B cell (primary cell): ENCODE measurements around the gene NWD2. TPM values are rescaled to one million over a fixed set of nuclear protein-coding genes. Genes with fewer than 3 reads are reported as not detected.

Source experiments
- ATAC-seq: fragments of 200-7000 bp; cut with Tn5 transposase; one replicate; pipeline ENCODE4 v1.10.0; 2021; ENCODE audit warnings: low read depth, mild to moderate bottlenecking, moderate number of reproducible peaks, moderate library complexity
- CTCF ChIA-PET: fragments of 350-600 bp; sonication (Branson Sonifier 250); formaldehyde crosslinking; loops from one replicate; lab custom pipeline; 2021; ENCODE audit warnings: antibody characterized with exemption, inconsistent platforms; lab: Charles Lee
- POLR2A ChIA-PET: fragments of 350-600 bp; sonication (Branson Sonifier 250); formaldehyde crosslinking; loops from one replicate; lab custom pipeline; 2021; ENCODE audit warnings: antibody characterized with exemption; lab: Charles Lee
- DNase-seq: peaks from one replicate; pipeline ENCODE4 v3.0.0; 2013
- H2AFZ ChIP-seq: 2 replicates; pipeline ENCODE4 v1.6.1; 2012; ENCODE audit warnings: mild to moderate bottlenecking, low read depth, low read length; ENCODE audit not compliant: insufficient read depth, poor library complexity, severe bottlenecking
- H3K27ac ChIP-seq, 2 donors: 1 replicate in 1 of 2; 2 replicates in 1 of 2; pipeline ENCODE4 v1.5.1; 2012 to 2013; ENCODE audit warnings: low read length in 2 of 2, mild to moderate bottlenecking in 2 of 2, moderate library complexity in 1 of 2
- H3K27me3 ChIP-seq, 4 experiments: fragments of 200-600 bp in 1 of 4; sonication (generic) in 1 of 4; replicated peaks in 1 of 4; 1 replicate in 2 of 4; 2 replicates in 2 of 4; pipeline versions ENCODE4 v1.6.1 to v1.7.0; 2013 to 2016; ENCODE audit warnings: low read length in 3 of 4, mild to moderate bottlenecking in 2 of 4, mixed read lengths in 1 of 4, moderate library complexity in 1 of 4; ENCODE audit not compliant: insufficient read depth in 4 of 4, control insufficient read depth in 3 of 4; ENCODE audit errors: control extremely low read depth in 1 of 4
- H3K36me3 ChIP-seq, 2 experiments: replicated peaks in 1 of 2; 1 replicate in 1 of 2; 2 replicates in 1 of 2; pipeline versions ENCODE4 v1.6.1 to v1.7.1; 2013; ENCODE audit warnings: low read length in 1 of 2; ENCODE audit not compliant: insufficient read depth in 2 of 2, control insufficient read depth in 1 of 2; ENCODE audit errors: control extremely low read depth in 1 of 2, extremely low read depth in 1 of 2
- H3K4me1 ChIP-seq, 2 donors: fragments of 200-600 bp in 1 of 2; sonication (generic) in 1 of 2; 1 replicate in 1 of 2; 2 replicates in 1 of 2; pipeline versions ENCODE4 v1.5.1 to v1.6.1; 2013 to 2017; ENCODE audit warnings: low read length in 2 of 2; ENCODE audit not compliant: control insufficient read depth in 2 of 2, insufficient read depth in 2 of 2
- H3K4me2 ChIP-seq: replicated peaks from 2 replicates; pipeline ENCODE3; 2012; ENCODE audit warnings: mild to moderate bottlenecking, low read depth, low read length; ENCODE audit not compliant: poor library complexity, severe bottlenecking
- H3K4me3 ChIP-seq, 5 experiments: fragments of 200-600 bp in 1 of 5; sonication (generic) in 1 of 5; 1 replicate in 3 of 5; 2 replicates in 2 of 5; pipeline versions ENCODE4 v1.5.1 to v1.7.0; 2011 to 2016; ENCODE audit warnings: low read length in 4 of 5, mild to moderate bottlenecking in 4 of 5, low read depth in 2 of 5, control low read depth in 1 of 5, moderate library complexity in 1 of 5; ENCODE audit not compliant: insufficient read depth in 1 of 5; ENCODE audit errors: control extremely low read depth in 1 of 5, extremely low read depth in 1 of 5
- H3K79me2 ChIP-seq: fragments of 200-600 bp; sonication (generic); one replicate; pipeline ENCODE4 v1.6.0; 2016; ENCODE audit warnings: low read length; ENCODE audit not compliant: control insufficient read depth, insufficient read depth
- H3K9ac ChIP-seq: fragments of 200-600 bp; sonication (generic); 2 replicates; pipeline ENCODE4 v1.6.1; 2017; ENCODE audit warnings: mild to moderate bottlenecking, low read length, moderate library complexity
- H3K9me3 ChIP-seq, 3 donors: one replicate each; pipeline versions ENCODE4 v1.6.1 to v1.7.1; 2013; ENCODE audit warnings: low read length in 2 of 3; ENCODE audit not compliant: control insufficient read depth in 2 of 3, insufficient read depth in 1 of 3; ENCODE audit errors: control extremely low read depth in 1 of 3
- H4K20me1 ChIP-seq: 2 replicates; pipeline ENCODE4 v1.6.0; 2012; ENCODE audit warnings: mild to moderate bottlenecking, low read length; ENCODE audit not compliant: insufficient read depth, control insufficient read depth, poor library complexity, severe bottlenecking
- H3K27ac Mint-ChIP-seq: one replicate; pipeline ENCODE4 v1.8.0; 2021; ENCODE audit warnings: mixed read lengths
- H3K27me3 Mint-ChIP-seq: one replicate; pipeline ENCODE4 v1.8.0; 2021; ENCODE audit warnings: mixed read lengths
- H3K4me1 Mint-ChIP-seq: one replicate; pipeline ENCODE4 v1.8.0; 2021; ENCODE audit warnings: mixed read lengths
- H3K4me3 Mint-ChIP-seq: one replicate; pipeline ENCODE4 v1.8.0; 2021; ENCODE audit warnings: mixed read lengths
- H3K9me3 Mint-ChIP-seq: one replicate; pipeline ENCODE4 v1.8.0; 2022; ENCODE audit warnings: mixed read lengths; ENCODE audit not compliant: insufficient read depth
- EZH2 ChIP-seq: IDR thresholded peaks from 2 replicates; pipeline ENCODE4 v1.6.1; 2012; ENCODE audit warnings: borderline replicate concordance, low read depth, mild to moderate bottlenecking, moderate library complexity, low read length; ENCODE audit not compliant: insufficient read depth, poor library complexity, severe bottlenecking
- WGBS: methylation state at CpG from one replicate; pipeline ENCODE4 v1.1.5; 2013; ENCODE audit warnings: missing lambda C conversion rate; ENCODE audit not compliant: insufficient coverage; 5-methylcytosine and 5-hydroxymethylcytosine counted together
- intact Hi-C: fragments of 100-400 bp; cut with micrococcal nuclease; formaldehyde crosslinking; loops from one replicate; pipeline ENCODE4 v1.10.0; 2022
- polyA plus RNA-seq: library from polyadenylated mRNA; depleted of rRNA; stranded (reverse); fragments of >200 nt; gene quantifications from 2 replicates; pipeline ENCODE4 v1.2.3, GENCODE V29; 2012
- total RNA-seq, 2 donors: library from RNA; stranded (reverse); fragments of 120-200 nt in 1 of 2; gene quantifications; 1 replicate in 1 of 2; 2 replicates in 1 of 2; pipeline versions ENCODE4 v1.2.3 to v1.2.4, GENCODE V29; 2013 to 2022
- TF ChIP-seq, protein P1 (sequence below): fragments of 200-600 bp; IDR thresholded peaks from one replicate; pipeline ENCODE4 v1.8.0; 2022; ENCODE audit warnings: antibody characterized with exemption, mild to moderate bottlenecking

The NWD2 gene
- total and polyA plus RNA-seq, 2 donors (not counting 1 experiment from before 2014, with no cell fraction given): not detected

DNA sequence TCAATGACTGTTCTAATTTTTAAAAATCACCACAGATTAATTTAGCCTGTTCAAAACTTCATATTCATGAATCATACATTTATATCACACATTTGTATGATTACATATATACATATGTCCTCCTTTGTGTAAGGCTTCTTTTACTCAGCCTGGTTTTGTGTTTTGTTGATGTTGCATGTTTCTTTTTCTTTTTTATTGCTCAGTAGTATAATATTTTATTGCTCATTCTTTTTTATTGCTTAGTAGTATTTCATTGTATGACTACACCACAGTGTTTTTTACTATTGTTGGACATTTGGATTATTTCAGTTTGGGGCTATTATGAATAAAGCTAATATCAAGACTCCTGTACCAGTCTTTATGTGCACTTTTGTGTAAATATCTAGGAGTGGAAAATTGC lies 243.1 kb downstream of the NWD2 start:
- Mint-ChIP-seq H3K27ac (no peak overlapping the region), H3K27me3 (peaks cover 7% of the 10 kb centered on the region), H3K4me3 (no peak overlapping the region), H3K9me3 (no peaks in the 10 kb centered on the region), H3K4me1 (no peaks in the 10 kb centered on the region)
- ChIA-PET POLR2A (no interaction called here), CTCF (no interaction called here)
- DNase-seq (no peak), ATAC-seq (no peak)
- TF ChIP-seq, protein P1, sequence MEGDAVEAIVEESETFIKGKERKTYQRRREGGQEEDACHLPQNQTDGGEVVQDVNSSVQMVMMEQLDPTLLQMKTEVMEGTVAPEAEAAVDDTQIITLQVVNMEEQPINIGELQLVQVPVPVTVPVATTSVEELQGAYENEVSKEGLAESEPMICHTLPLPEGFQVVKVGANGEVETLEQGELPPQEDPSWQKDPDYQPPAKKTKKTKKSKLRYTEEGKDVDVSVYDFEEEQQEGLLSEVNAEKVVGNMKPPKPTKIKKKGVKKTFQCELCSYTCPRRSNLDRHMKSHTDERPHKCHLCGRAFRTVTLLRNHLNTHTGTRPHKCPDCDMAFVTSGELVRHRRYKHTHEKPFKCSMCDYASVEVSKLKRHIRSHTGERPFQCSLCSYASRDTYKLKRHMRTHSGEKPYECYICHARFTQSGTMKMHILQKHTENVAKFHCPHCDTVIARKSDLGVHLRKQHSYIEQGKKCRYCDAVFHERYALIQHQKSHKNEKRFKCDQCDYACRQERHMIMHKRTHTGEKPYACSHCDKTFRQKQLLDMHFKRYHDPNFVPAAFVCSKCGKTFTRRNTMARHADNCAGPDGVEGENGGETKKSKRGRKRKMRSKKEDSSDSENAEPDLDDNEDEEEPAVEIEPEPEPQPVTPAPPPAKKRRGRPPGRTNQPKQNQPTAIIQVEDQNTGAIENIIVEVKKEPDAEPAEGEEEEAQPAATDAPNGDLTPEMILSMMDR: no peak
- Histone ChIP-seq H3K9me3 (peaks cover 0 to under 1% (median 0%) of the 10 kb centered on the region in 3 donors), H3K27me3 (no peaks in the 10 kb centered on the region), H3K4me2 (no peak overlapping the region), H3K9ac (no peak overlapping the region), H3K4me3 (no peak overlapping the region), H3K79me2 (no peaks in the 10 kb centered on the region), H3K4me1 (no peaks in the 10 kb centered on the region), H2AFZ (no peak overlapping the region), H3K27ac (no peak overlapping the region), H4K20me1 (no peaks in the 10 kb centered on the region), H3K36me3 (no peaks in the 10 kb centered on the region)
- intact Hi-C loops: no loop called here

DNA sequence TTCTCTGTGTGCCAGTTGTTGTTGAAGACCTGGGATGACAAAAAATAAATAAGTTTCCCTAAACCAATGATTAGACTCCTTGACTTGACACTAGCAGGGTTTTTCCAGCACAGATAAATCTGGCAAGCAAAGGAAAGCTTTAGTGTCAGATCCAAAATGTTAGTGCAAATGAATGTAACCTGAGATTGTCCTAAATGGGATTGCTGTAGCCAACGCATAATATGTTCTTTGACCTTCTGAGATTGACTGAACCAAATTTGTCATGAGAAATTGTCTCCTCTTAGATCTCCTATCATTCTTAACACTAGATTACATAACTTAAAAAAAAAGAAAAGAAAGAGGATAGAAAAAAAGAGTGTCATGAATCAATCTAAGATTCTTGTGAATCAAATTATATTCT lies 245.2 kb downstream of the NWD2 start:
- no peak for DNase-seq
- no peaks in the 10 kb centered on the region for H3K36me3 ChIP-seq
- no peaks in the 10 kb centered on the region for H3K4me1 ChIP-seq
- H3K4me3 ChIP-seq: no peak overlapping the region
- no CpG with 5 or more reads among the region's 1 CpG for WGBS
- H4K20me1 ChIP-seq: no peaks in the 10 kb centered on the region
- ChIA-PET CTCF (no interaction called here), POLR2A (no interaction called here)
- H3K27me3 ChIP-seq: no peaks in the 10 kb centered on the region
- H3K9me3 ChIP-seq: peaks cover 0 to under 1% (median 0%) of the 10 kb centered on the region in 3 donors
- no peak for ATAC-seq
- no peak overlapping the region for H3K27ac ChIP-seq
- Mint-ChIP-seq H3K4me1 (no peaks in the 10 kb centered on the region), H3K27me3 (peaks cover 7% of the 10 kb centered on the region), H3K9me3 (no peaks in the 10 kb centered on the region), H3K27ac (no peak overlapping the region), H3K4me3 (no peak overlapping the region)
- intact Hi-C loops: no loop called here
- TF ChIP-seq EZH2: no peak
- TF ChIP-seq, protein P1: no peak
- H3K79me2 ChIP-seq: no peaks in the 10 kb centered on the region
- H3K4me2 ChIP-seq: no peak overlapping the region
- no peak overlapping the region for H3K9ac ChIP-seq
- no peak overlapping the region for H2AFZ ChIP-seq
